HG03064 (cell line): ENCODE data around the gene TXLNG.
"Not testable (repeated sequence)": the region's sequence is repeated elsewhere in the genome, so short reads cannot be mapped to it uniquely, and the experiment has no call there.

ENCODE experiments used
- ATAC-seq: cut with Tn5 transposase; IDR thresholded peaks from one replicate; pipeline ENCODE4 v1.9.1; 2021; ENCODE audit warnings: low read depth; ENCODE audit not compliant: unreplicated experiment

Gene TXLNG

GRCh38 chrX:16836371-16836770, 50.1 kb downstream of the TXLNG start:
- ATAC-seq = no peak

- no peak for ATAC-seq
Observed at GRCh38 chrX:16838202-16839066, 52.2 kb downstream of the TXLNG start.

DNA sequence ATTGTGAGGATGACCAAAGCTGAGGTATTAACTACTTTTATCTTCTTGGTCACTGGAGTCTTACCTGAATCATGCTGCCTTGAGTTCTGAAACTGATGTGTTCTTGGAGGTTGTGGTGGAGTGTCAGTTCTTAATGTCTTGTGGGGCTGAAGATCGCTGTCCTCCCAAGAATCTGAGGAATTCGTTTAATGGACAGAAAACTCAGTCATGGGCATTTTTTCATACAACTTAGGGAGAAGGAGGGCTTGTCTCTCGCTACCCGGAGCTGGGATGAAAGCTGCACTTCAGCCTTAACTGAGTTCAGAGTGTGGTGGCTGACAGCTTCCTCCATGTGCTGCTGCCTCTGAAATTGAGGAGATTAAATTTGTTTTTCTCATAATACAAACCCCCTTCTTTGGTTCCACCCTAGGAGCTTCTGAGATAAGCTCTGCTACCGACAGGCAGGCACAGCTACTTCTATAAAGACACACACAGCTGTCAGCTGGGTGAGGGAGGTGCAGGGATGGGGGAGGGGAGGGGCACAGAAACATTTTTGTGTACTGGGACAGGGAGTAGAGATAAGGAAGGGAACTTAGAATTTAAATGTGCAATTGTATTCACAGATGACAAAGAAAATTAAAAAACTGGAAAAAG, 53.1 kb downstream of the TXLNG start:
- ATAC-seq = no peak

DNA sequence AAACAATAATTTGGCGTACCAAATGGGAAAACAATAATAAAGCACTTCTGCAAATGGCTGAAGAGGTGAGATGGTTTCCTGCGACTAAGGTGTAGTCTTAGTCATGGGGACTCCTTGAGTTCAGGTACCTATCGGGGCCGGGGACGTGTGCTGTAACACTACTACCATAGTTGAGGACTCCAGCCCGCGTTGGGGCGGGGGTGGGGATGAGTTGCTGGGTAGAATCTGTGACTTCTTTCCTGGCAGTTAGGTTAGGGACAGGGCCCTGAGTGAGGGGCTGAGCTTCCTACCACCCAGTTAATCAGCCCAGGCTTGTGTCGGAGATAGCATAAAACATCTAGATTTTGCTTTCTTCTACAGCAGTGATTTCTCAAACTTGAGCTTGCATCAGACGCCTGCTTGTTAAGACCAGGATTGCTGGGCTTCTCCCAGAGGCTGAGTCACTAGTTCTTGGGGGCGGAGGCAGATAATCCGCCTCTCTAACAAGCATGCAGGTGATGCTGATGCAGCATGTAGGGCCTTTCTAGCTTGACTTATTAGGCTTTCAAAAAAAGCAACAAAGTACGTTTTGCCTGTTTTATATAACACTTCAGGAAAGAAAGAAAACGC, 53.7 kb downstream of the TXLNG start:
- ATAC-seq = no peak

- no peak for ATAC-seq
Observed at GRCh38 chrX:16842684-16843083, 56.4 kb downstream of the TXLNG start.

- no peak for ATAC-seq
Observed at GRCh38 chrX:16843208-16843909, 57.1 kb downstream of the TXLNG start.

DNA sequence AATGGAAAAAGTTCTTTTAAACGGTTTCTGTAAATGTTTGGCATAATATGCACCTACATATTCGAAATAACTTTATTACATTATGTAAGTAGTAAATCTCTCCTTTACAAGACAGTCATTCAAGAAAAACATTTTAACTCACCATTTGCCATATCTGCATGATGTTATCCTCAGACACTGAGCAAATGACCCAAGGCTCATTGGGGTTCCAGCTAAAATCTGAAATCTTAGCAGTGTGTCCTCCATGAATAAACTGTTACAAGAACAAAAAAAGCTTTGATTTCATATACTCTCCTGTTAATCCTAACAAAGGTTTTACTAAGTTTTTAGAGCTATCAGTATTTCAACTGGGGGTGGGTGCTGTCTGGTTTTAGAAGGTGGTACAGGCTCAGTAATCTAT, 59.4 kb downstream of the TXLNG start:
- ATAC-seq = no peak

- ATAC-seq = no peak
Observed at GRCh38 chrX:16848541-16848940, 62.3 kb downstream of the TXLNG start.

- ATAC-seq = no peak
Observed at GRCh38 chrX:16851421-16851820, 65.2 kb downstream of the TXLNG start.

DNA sequence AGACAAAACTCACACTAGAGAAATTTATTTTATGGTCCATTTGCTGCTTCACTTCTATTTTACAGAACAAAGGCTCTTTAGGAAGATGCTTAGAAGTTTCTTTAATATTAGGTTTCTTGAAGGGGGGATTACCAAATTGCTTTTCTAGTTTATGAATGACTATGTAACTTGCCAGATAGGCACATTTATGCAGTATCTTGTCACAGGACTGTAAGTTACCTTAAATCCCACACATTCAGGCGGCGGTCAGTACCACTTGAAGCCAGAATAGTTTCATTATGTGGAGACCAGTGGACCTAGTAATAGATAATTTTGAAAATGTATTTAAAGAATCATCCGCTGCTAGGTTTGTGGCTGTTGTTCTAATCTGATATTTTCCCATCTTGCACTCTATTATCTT, 65.6 kb downstream of the TXLNG start:
- no peak for ATAC-seq

- no peak for ATAC-seq
Observed at GRCh38 chrX:16852617-16853179, 66.4 kb downstream of the TXLNG start.

DNA sequence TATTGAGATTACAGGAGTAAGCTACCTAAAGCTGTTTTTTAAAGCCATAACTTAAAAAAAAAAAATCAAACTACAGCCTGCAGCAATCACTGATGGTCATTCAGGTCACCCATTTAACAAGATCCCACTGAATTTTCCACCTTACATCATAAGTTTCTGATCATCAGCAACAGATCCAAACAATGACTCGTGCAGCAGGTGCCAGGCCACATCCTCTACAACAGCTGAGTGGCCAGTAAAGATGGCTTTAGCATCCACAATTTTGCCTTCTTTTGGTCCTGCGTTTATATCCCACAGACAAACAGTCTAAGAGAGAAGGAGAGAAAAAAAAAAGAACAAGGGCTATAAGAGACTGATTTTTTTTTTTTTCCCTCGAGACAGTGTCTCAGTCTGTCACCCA, 67.3 kb downstream of the TXLNG start:
- no peak for ATAC-seq

DNA sequence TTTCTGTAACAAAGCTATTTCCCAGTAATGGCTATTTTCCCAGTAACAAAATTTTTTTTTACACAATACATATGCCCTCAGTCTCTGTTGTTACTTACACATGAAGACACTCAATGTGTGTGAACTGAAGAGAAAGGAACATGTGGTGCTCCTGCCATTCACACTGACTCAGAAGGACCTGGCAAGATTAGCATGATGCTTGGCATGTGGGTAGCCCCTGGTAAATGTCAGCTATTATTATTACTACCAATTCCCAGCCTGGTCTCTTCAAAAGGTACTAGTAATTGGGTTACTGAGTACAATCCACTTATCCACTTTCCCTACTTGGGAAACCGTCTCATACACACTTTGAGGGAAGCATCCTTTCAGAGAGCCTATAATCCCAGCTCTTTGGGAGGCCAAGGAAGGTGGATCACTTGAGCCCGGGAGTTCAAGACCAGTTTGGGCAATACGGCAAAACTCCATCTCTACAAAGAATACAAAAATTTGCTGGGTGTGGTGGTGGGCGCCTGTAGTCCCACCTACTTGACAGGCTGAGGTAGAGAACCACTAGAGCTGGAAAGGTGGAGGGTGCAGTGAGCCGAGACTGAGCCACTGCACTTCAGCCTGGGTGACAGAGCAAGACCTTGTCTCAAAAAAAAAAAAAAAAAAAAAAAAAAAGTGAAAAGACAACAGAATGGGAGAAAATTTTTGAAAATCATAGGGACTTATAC, 69.3 kb downstream of the TXLNG start:
- no peak for ATAC-seq

- ATAC-seq = not testable (repeated sequence)
Observed at GRCh38 chrX:16856076-16856404, 69.8 kb downstream of the TXLNG start.

DNA sequence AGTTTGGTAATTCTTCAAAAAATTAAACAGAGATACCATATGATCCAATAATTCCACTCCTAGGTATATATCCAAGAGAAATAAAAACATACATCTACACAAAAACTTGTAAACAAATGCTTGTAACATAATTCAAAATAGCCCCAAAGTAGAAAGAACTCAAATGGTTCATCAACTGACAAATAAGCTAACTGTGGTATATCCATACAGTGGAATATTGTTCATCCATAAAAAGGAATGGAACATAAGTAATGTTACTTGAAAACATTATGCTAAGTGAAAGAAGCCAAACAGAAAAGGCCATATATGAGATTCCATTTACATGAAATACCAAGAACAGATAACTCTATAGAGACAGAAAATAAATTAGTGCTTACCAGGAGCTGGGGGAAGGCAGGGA, 70.5 kb downstream of the TXLNG start:
- ATAC-seq = no peak

DNA sequence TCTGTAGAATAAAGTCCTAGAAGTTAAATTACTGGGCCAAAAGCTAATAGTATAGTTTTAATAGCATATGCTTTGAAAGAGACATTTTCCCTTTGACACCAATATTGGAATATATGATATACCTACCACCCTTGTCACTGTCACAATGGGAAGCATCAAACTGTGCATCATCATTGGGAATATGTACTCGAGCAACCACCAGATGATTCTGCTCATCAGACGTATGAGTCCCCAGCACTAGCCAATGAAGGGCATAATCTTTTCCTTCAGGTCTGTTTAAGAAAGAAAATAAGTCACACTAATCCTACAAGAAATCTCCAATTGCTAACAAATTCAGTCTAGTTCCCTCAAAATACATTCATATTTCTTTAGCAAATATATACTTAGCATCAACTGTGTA, 76.6 kb downstream of the TXLNG start:
- no peak for ATAC-seq

DNA sequence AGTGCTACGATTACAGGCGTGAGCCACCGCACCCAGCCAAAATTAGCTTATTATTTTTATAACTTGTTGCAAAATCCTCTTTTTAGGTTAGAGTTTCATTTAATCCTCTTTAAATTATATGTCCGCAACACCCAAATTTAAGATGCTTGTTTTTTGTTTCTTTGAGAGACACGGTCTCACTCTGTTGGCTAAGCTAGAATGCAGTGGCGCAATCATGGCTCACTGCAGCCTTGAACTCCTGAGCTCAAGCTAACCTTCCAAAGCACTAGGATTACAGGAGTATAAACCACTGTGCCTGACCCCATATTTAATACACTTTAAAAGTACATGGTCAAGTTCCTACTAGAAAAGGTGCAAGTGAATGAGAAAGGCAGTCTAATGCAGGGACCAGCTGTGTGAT, 81.7 kb downstream of the TXLNG start:
- no peak for ATAC-seq

DNA sequence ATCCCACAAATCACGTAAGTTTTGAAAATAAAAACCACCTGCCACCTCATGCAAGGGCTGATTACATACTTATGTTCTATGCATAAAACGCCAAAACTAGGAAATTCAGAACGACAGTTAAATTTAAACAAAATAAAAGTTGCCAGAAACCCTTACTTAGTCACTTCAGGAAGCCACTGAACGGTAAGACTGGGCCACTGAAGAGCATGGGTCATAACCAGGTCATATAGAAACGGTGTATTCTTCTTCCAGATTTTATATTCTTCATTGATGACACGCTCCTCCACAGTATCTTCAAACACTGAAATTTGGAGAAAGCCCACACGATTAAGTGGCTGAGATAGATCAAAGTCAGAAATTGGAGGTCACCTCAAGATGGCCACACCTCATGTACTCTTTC, 82.7 kb downstream of the TXLNG start:
- no peak for ATAC-seq

DNA sequence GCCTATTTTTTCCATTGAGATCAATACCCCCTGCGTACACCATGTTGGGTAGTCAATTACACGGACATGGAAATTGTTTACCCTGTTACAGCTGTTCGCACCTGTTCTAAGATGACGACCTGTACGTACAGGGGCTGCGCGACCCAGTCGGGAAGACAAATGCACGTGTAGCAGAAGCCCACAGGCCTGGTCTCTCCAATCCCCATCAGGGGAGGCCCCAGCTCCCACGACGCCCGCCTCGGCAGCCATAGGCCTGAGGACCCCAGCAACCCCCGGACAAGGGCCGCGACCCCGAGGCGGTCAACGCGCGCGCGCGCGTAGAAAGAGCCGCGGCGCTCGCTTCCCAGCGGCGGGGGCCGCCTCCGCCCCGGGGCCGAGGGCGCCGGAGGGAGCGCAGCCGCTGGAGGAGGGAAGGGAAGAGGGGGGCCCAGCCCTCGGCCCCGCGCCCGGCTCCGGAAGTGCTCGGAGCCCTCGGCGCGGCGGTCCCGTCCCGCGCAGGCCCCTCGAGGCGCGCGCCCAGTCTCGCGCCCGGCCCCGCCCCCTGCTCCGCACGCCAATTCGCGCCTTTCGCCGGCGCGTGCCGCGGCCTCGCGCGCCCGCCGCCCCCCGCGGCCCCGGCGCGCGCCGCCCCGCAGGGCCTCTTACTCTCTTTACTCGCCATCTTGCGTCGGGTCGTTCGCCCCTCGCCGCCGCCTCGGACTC, 83.3 kb downstream of the TXLNG start:
- ATAC-seq = peak; percentile 48
